Pulmonary artery endothelial cell (primary cell): ENCODE measurements around the gene MYMX. TPM values are rescaled to one million over a fixed set of nuclear protein-coding genes. Genes with fewer than 3 reads are reported as not detected.

Experiments
- DNase-seq: peaks from one replicate; pipeline ENCODE4 v3.0.0-alpha.2; 2011; ENCODE audit warnings: low read depth, low spot score
- total RNA-seq: library from RNA; depleted of rRNA; stranded (reverse); fragments of >200 nt; gene quantifications from 2 replicates; pipeline ENCODE4 v1.2.3, GENCODE V29; 2014

Gene MYMX
- total RNA-seq, 1 donor from 2014 or later = 0.13 TPM

- DNase-seq = no peak
Observed at GRCh38 chr6:44232676-44233566, 16.2 kb downstream of the MYMX start.

- DNase-seq = no peak
Observed at GRCh38 chr6:44233567-44234100, 16.9 kb downstream of the MYMX start.

GRCh38 chr6:44234101-44235025 is 17.6 kb downstream of the MYMX start:
- DNase-seq = no peak

- DNase-seq = no peak
Observed at GRCh38 chr6:44235269-44235668, 18.5 kb downstream of the MYMX start.

GRCh38 chr6:44235891-44236516 is 19.3 kb downstream of the MYMX start:
- DNase-seq = no peak

- DNase-seq = peak; percentile 94
Observed at GRCh38 chr6:44237021-44237812, 20.5 kb downstream of the MYMX start.

- DNase-seq = no peak
Observed at GRCh38 chr6:44237813-44238433, 21.2 kb downstream of the MYMX start.

GRCh38 chr6:44238687-44239350 is 22.1 kb downstream of the MYMX start:
- DNase-seq = no peak

GRCh38 chr6:44243345-44243744 is 26.6 kb downstream of the MYMX start:
- no peak for DNase-seq

GRCh38 chr6:44245391-44245911 is 28.7 kb downstream of the MYMX start:
- no peak for DNase-seq

- DNase-seq = no peak
Observed at GRCh38 chr6:44245912-44246662, 29.4 kb downstream of the MYMX start.

- DNase-seq = peak; percentile 95
Observed at GRCh38 chr6:44246663-44247337, 30.1 kb downstream of the MYMX start, which contains the start of gene HSP90AB1. Gene HSP90AB1 (plus strand): TSS chr6:44247101. CDS start chr6:44248630, 1,529 bp downstream.

- DNase-seq = no peak
Observed at GRCh38 chr6:44247338-44248302, 30.9 kb downstream of the MYMX start.

- DNase-seq = no peak
Observed at GRCh38 chr6:44248579-44248978, 31.9 kb downstream of the MYMX start.

- no peak for DNase-seq
Observed at GRCh38 chr6:44249082-44249748, 32.5 kb downstream of the MYMX start.

GRCh38 chr6:44250067-44250717 is 33.5 kb downstream of the MYMX start:
- DNase-seq = no peak
